HepG2 (cell line): ENCODE data around the gene DNAJC11. TPM values are rescaled to one million over a fixed set of nuclear protein-coding genes. Genes with fewer than 3 reads are reported as not detected.

ENCODE experiments used
- BCLAF1 ChIP-seq: fragments of 450-650 bp; IDR thresholded peaks from 2 replicates; pipeline ENCODE4 v1.6.1; 2017; ENCODE audit warnings: mild to moderate bottlenecking
- DZIP1 ChIP-seq: sonication (generic); formaldehyde crosslinking; IDR thresholded peaks from 2 replicates; pipeline ENCODE4 v1.5.0; 2020; ENCODE audit warnings: mild to moderate bottlenecking, missing genetic modification reagents
- ELF1 ChIP-seq: sonication (generic); formaldehyde crosslinking; IDR thresholded peaks from 2 replicates; pipeline ENCODE4 v1.4.0; 2020; ENCODE audit warnings: missing genetic modification reagents
- FOXK2 ChIP-seq: fragments of 450-650 bp; IDR thresholded peaks from 2 replicates; pipeline ENCODE4 v1.6.1; 2016
- JARID2 ChIP-seq: sonication (generic); formaldehyde crosslinking; IDR thresholded peaks from 2 replicates; pipeline ENCODE4 v1.8.1; 2023; ENCODE audit warnings: missing genetic modification reagents, inconsistent platforms; ENCODE audit not compliant: insufficient replicate concordance
- MBD4 ChIP-seq: IDR thresholded peaks from 2 replicates; pipeline ENCODE4 v1.6.1; 2012; ENCODE audit warnings: low read length, inconsistent platforms, borderline replicate concordance
- NCOA5 ChIP-seq: sonication (generic); formaldehyde crosslinking; IDR thresholded peaks from 2 replicates; pipeline ENCODE4 v1.4.0; 2020; ENCODE audit warnings: missing genetic modification reagents
- NFKB2 ChIP-seq: sonication (generic); formaldehyde crosslinking; IDR thresholded peaks from 2 replicates; pipeline ENCODE4 v1.4.0; 2020; ENCODE audit warnings: missing genetic modification reagents, borderline replicate concordance
- PAF1 ChIP-seq: IDR thresholded peaks from 2 replicates; pipeline ENCODE4 v1.6.1; 2016; ENCODE audit warnings: missing genetic modification reagents, missing compliant biosample characterization
- RFX5 ChIP-seq: IDR thresholded peaks from 2 replicates; pipeline ENCODE4 v1.6.1; 2011; ENCODE audit warnings: low read depth, low read length, improper control_type of control experiment
- SALL1 ChIP-seq: sonication (generic); formaldehyde crosslinking; IDR thresholded peaks from 2 replicates; pipeline ENCODE4 v1.8.0; 2022; ENCODE audit warnings: mild to moderate bottlenecking, missing genetic modification reagents
- TFDP2 ChIP-seq: sonication (generic); formaldehyde crosslinking; IDR thresholded peaks from 2 replicates; pipeline ENCODE4 v1.4.0; 2020; ENCODE audit warnings: missing genetic modification reagents
- XBP1 ChIP-seq: sonication (generic); formaldehyde crosslinking; IDR thresholded peaks from 2 replicates; pipeline ENCODE4 v1.5.0; 2020; ENCODE audit warnings: missing genetic modification reagents
- ZBTB49 ChIP-seq: sonication (generic); formaldehyde crosslinking; IDR thresholded peaks from 2 replicates; pipeline ENCODE4 v1.4.0; 2020; ENCODE audit warnings: missing genetic modification reagents, borderline replicate concordance
- ZKSCAN1 ChIP-seq: fragments of 150-350 bp; IDR thresholded peaks from 2 replicates; pipeline ENCODE4 v1.6.1; 2014; ENCODE audit warnings: low read length
- ZNF251 ChIP-seq: sonication (generic); formaldehyde crosslinking; IDR thresholded peaks from 2 replicates; pipeline ENCODE4 v1.9.0; 2021; ENCODE audit warnings: mild to moderate bottlenecking, missing genetic modification reagents
- ZNF549 ChIP-seq: sonication (generic); formaldehyde crosslinking; IDR thresholded peaks from 2 replicates; pipeline ENCODE4 v1.5.0; 2020; ENCODE audit warnings: missing genetic modification reagents
- ZNF598 ChIP-seq: sonication (generic); formaldehyde crosslinking; IDR thresholded peaks from 2 replicates; pipeline ENCODE4 v1.5.1; 2020; ENCODE audit warnings: mild to moderate bottlenecking, missing genetic modification reagents, borderline replicate concordance
- ZNF639 ChIP-seq: conservative IDR thresholded peaks from 2 replicates; pipeline ENCODE4 v1.6.1; 2018; ENCODE audit warnings: missing genetic modification reagents
- ZNF790 ChIP-seq: sonication (generic); formaldehyde crosslinking; IDR thresholded peaks from 2 replicates; pipeline ENCODE4 v1.8.0; 2022; ENCODE audit warnings: missing genetic modification reagents, mild to moderate bottlenecking, borderline replicate concordance
- polyA plus RNA-seq, 8 experiments: library from polyadenylated mRNA; depleted of rRNA in 3 of 8; stranded (reverse) in 7 of 8; unstranded in 1 of 8; fragments of >200 nt; fragmentation: Illumina TruSeq in 4 of 8; extraction: Trizol in 4 of 8; gene quantifications; 2 replicates each; pipeline versions ENCODE4 v1.2.1 to v1.2.3, GENCODE V29; 2011 to 2016; ENCODE audit warnings: low read depth in 4 of 8, missing spikeins in 1 of 8, mixed read lengths in 1 of 8; ENCODE audit not compliant: insufficient read depth in 1 of 8
- total RNA-seq, 5 experiments: library from RNA; depleted of rRNA; stranded (reverse); fragments of >200 nt; fragmentation: Illumina TruSeq; extraction: Trizol; gene quantifications; 2 replicates each; pipeline ENCODE4 v1.2.3, GENCODE V29; 2016; ENCODE audit warnings: low read depth in 1 of 5

Gene DNAJC11
- total and polyA plus RNA-seq, 2 of the 13 experiments (the other 11 are each of a cell fraction or from before 2014, with no cell fraction given) = 25.1 to 47.6 TPM

GRCh38 chr1:6701437-6702153, at the start of gene DNAJC11 (continued):
- TF ChIP-seq ZBTB49 (CRISPR knock-in tag) = no peak
- TF ChIP-seq ZNF549 (CRISPR knock-in tag) = 0 out of 2 replicates have a peak, but pooled peaks have one; percentile 20
- 0 out of 2 replicates have a peak, but pooled peaks have one; percentile 75 for TF ChIP-seq ZNF251 (CRISPR knock-in tag)
- peak; percentile 78; the same call in 1 of the 2 replicates for TF ChIP-seq XBP1
- TF ChIP-seq ZNF790 (CRISPR knock-in tag) = peak; percentile 89; the same call in 1 of the 2 replicates
- TF ChIP-seq DZIP1 (CRISPR knock-in tag) = peak; percentile 94
- TF ChIP-seq NFKB2 = peak; percentile 93
- no peak for TF ChIP-seq RFX5
- no peak for TF ChIP-seq PAF1 (CRISPR knock-in tag)
- peak; percentile 75; the same call in 1 of the 2 replicates for TF ChIP-seq ZNF598 (CRISPR knock-in tag)
- peak; percentile 80 for TF ChIP-seq JARID2 (CRISPR knock-in tag)
- TF ChIP-seq MBD4 = no peak
- peak; percentile 94 for TF ChIP-seq SALL1 (CRISPR knock-in tag)
- no peak for TF ChIP-seq ZKSCAN1
- TF ChIP-seq BCLAF1 = no peak
- TF ChIP-seq FOXK2 = no peak
- peak; percentile 87; the same call in 1 of the 2 replicates for TF ChIP-seq ZNF639
- no peak for TF ChIP-seq NCOA5 (CRISPR knock-in tag)
- TF ChIP-seq TFDP2 (CRISPR knock-in tag) = peak; percentile 93
- TF ChIP-seq ELF1 (CRISPR knock-in tag) = peak; percentile 44; the same call in 1 of the 2 replicates
